Measurements from ENCODE around the gene DGKD. TPM values are rescaled to one million over a fixed set of nuclear protein-coding genes. Genes with fewer than 3 reads are reported as not detected.

The DGKD gene
- total RNA-seq, 4 donors from 2014 or later, result 9.1 to 21.9 (median 17.8) TPM

DNA sequence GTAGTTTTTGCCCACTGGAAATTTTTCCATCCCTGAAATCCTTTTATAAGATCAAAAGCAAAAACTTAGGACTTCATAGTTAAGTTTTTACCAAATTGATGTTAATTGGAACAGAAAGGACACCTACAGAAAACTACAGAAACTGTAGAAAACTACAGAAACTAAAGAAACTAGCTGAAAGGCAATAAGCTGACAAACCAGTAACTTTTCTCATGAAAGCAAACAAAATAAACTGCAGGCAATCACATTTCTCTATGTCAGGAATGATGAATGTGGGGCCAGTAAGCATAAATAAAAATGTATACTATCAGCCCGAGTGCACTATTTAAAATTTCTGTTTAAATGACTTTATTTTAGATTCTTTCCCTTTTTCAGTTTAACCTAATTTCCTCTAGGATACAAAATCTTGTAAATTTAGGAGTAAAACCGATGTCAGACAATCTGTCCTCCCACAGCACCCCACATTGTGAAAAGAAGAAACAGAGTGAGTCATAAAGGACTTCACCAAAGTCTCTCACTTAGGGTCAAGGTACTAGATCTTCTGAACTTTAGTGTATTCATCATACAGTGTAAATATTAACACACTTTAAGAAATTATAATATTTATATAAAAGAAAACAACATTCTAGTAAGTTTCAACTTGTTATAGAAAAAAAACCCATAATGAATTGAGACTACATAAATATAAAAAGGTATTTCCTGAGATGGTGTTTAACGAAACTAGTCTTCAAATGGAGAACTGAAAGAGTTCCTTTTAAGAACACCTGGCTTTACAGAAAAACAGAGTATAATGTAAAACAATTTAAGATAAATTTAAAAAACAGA is 165.7 kb downstream of the DGKD start:
- no peaks in the 10 kb centered on the region for H3K9me3 ChIP-seq
- no peak overlapping the region for H3K4me3 ChIP-seq
- H3K27ac ChIP-seq, result no peak overlapping the region
- no peaks in the 10 kb centered on the region for H3K4me1 ChIP-seq
- H3K27me3 ChIP-seq, result no peaks in the 10 kb centered on the region
- H3K36me3 ChIP-seq, result peaks cover 0 to 100% of the 10 kb centered on the region in 2 donors
- 54 to 66% methylated on average over 2 to 3 of the region's 3 CpGs for WGBS, 2 donors (ENCODE audit: low coverage in 1 of 2)
- TF ChIP-seq POLR2AphosphoS5 (IDR thresholded peaks at IDR 0.05), result no peak
- TF ChIP-seq, protein P1, sequence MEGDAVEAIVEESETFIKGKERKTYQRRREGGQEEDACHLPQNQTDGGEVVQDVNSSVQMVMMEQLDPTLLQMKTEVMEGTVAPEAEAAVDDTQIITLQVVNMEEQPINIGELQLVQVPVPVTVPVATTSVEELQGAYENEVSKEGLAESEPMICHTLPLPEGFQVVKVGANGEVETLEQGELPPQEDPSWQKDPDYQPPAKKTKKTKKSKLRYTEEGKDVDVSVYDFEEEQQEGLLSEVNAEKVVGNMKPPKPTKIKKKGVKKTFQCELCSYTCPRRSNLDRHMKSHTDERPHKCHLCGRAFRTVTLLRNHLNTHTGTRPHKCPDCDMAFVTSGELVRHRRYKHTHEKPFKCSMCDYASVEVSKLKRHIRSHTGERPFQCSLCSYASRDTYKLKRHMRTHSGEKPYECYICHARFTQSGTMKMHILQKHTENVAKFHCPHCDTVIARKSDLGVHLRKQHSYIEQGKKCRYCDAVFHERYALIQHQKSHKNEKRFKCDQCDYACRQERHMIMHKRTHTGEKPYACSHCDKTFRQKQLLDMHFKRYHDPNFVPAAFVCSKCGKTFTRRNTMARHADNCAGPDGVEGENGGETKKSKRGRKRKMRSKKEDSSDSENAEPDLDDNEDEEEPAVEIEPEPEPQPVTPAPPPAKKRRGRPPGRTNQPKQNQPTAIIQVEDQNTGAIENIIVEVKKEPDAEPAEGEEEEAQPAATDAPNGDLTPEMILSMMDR (IDR thresholded peaks at IDR 0.05), result no peak
- TF ChIP-seq POLR2A (IDR thresholded peaks at IDR 0.05), result no peak
- TF ChIP-seq EP300 (IDR thresholded peaks at IDR 0.05), result no peak
- ATAC-seq, result no peak

Small RNA genes lying within 50 kb of the gene (small RNA-seq; reads per million reads assigned to genes)
- 0 reads per million in 4 donors for gene RF00019

Other genes starting within 250 kb of the DGKD start
- 10 to 100 TPM; 24.0 to 46.1 (median 33.8) TPM for gene ATG16L1, start 102.8 kb upstream of the DGKD start, total RNA-seq
- 1 to 10 TPM in 1 of 4 donors, not detected in 3; 1.5 TPM for gene SAG, start 46.7 kb upstream of the DGKD start, total RNA-seq
- 10 to 100 TPM; 13.5 to 52.6 (median 18.2) TPM for gene USP40, start 212.3 kb downstream of the DGKD start, total RNA-seq

All from gastroesophageal sphincter (tissue), 4 donors.